NCI-H524 treated with DMSO at 0.1 percent for 48 hours (cell line): Measurements from ENCODE around the gene PARP9.
"Not testable (repeated sequence)": the region's sequence is repeated elsewhere in the genome, so short reads cannot be mapped to it uniquely, and the experiment has no call there.

Source experiments
- DNase-seq: peaks from one replicate; lab custom pipeline; 2025; lab: John Stamatoyannopoulos, UW

Gene PARP9

GRCh38 chr3:122520861-122521260 lies 43.2 kb downstream of the PARP9 start:
- no peak for DNase-seq

GRCh38 chr3:122519693-122520092 lies 44.4 kb downstream of the PARP9 start:
- DNase-seq, result no peak

- no peak for DNase-seq
Measured at GRCh38 chr3:122516846-122517360, 47.2 kb downstream of the PARP9 start.

GRCh38 chr3:122515870-122516269 lies 48.2 kb downstream of the PARP9 start:
- DNase-seq, result no peak

- peak; percentile 17 for DNase-seq
Measured at GRCh38 chr3:122515020-122515468, 49.1 kb downstream of the PARP9 start.

- DNase-seq, result no peak
Measured at GRCh38 chr3:122514123-122515019, 49.7 kb downstream of the PARP9 start, which contains the start of gene KPNA1. Gene KPNA1 (minus strand): TSS chr3:122514939. CDS start chr3:122496565, 18,374 bp downstream.

- peak; percentile 17 for DNase-seq
Measured at GRCh38 chr3:122513386-122514122, 50.5 kb downstream of the PARP9 start.

- DNase-seq, result no peak
Measured at GRCh38 chr3:122512284-122512683, 51.8 kb downstream of the PARP9 start.

- no peak for DNase-seq
Measured at GRCh38 chr3:122510878-122511535, 53.1 kb downstream of the PARP9 start.

GRCh38 chr3:122508944-122509343 lies 55.2 kb downstream of the PARP9 start:
- not testable (repeated sequence) for DNase-seq

- DNase-seq, result no peak
Measured at GRCh38 chr3:122508135-122508914, 55.8 kb downstream of the PARP9 start.

- no peak for DNase-seq
Measured at GRCh38 chr3:122506450-122506849, 57.6 kb downstream of the PARP9 start.

- no peak for DNase-seq
Measured at GRCh38 chr3:122505676-122506075, 58.4 kb downstream of the PARP9 start.

GRCh38 chr3:122502941-122503340 lies 61.2 kb downstream of the PARP9 start:
- no peak for DNase-seq

- DNase-seq, result no peak
Measured at GRCh38 chr3:122502139-122502538, 62.0 kb downstream of the PARP9 start.

GRCh38 chr3:122500964-122501363 lies 63.1 kb downstream of the PARP9 start:
- DNase-seq, result not testable (repeated sequence)

- no peak for DNase-seq
Measured at GRCh38 chr3:122498152-122498551, 65.9 kb downstream of the PARP9 start.

- DNase-seq, result no peak
Measured at GRCh38 chr3:122497425-122497824, 66.7 kb downstream of the PARP9 start.

- no peak for DNase-seq
Measured at GRCh38 chr3:122496508-122496907, 67.6 kb downstream of the PARP9 start.

GRCh38 chr3:122493296-122493695 lies 70.8 kb downstream of the PARP9 start:
- no peak for DNase-seq

- no peak for DNase-seq
Measured at GRCh38 chr3:122488262-122488973, 75.7 kb downstream of the PARP9 start.
